HEK293 (cell line): ENCODE data around the gene GALNT6.
A peak's percentile ranks its signal among the peaks of the same experiment; 100 is the strongest.

Source experiments
- GFI1B ChIP-seq: fragments of 450-650 bp; formaldehyde crosslinking; IDR thresholded peaks from 2 replicates; pipeline ENCODE4 v1.5.1; 2016; ENCODE audit warnings: missing biosample characterization, missing genetic modification characterization
- KLF10 ChIP-seq: fragments of 450-650 bp; IDR thresholded peaks from 2 replicates; pipeline ENCODE4 v1.5.1; 2018; ENCODE audit warnings: missing biosample characterization, mild to moderate bottlenecking, missing genetic modification characterization
- MYNN ChIP-seq: fragments of 450-650 bp; formaldehyde crosslinking; IDR thresholded peaks from 2 replicates; pipeline ENCODE4 v1.5.1; 2016; ENCODE audit warnings: missing biosample characterization, missing genetic modification characterization, borderline replicate concordance
- PRDM1 ChIP-seq: fragments of 450-650 bp; formaldehyde crosslinking; IDR thresholded peaks from 2 replicates; pipeline ENCODE4; 2016; ENCODE audit warnings: missing biosample characterization, missing genetic modification characterization
- REPIN1 ChIP-seq: fragments of 450-650 bp; formaldehyde crosslinking; IDR thresholded peaks from 2 replicates; pipeline ENCODE4 v1.5.1; 2017; ENCODE audit warnings: missing biosample characterization, missing genetic modification characterization, low read depth
- SCRT2 ChIP-seq: fragments of 450-650 bp; formaldehyde crosslinking; IDR thresholded peaks from 2 replicates; pipeline ENCODE4 v1.5.1; 2016; ENCODE audit warnings: missing biosample characterization, missing genetic modification characterization
- ZBTB48 ChIP-seq: fragments of 450-650 bp; formaldehyde crosslinking; IDR thresholded peaks from 2 replicates; pipeline ENCODE4 v1.5.1; 2016; ENCODE audit warnings: missing biosample characterization, missing genetic modification characterization
- ZNF174 ChIP-seq: fragments of 450-650 bp; formaldehyde crosslinking; IDR thresholded peaks from 2 replicates; pipeline ENCODE4 v1.5.0; 2017; ENCODE audit warnings: missing biosample characterization, mild to moderate bottlenecking, missing genetic modification characterization
- ZNF214 ChIP-seq: fragments of 450-650 bp; formaldehyde crosslinking; IDR thresholded peaks from 2 replicates; pipeline ENCODE4 v1.5.1; 2017; ENCODE audit warnings: missing biosample characterization, mild to moderate bottlenecking, missing genetic modification characterization, borderline replicate concordance
- ZNF335 ChIP-seq: fragments of 450-650 bp; formaldehyde crosslinking; conservative IDR thresholded peaks from 2 replicates; pipeline ENCODE4 v1.5.1; 2016; ENCODE audit warnings: missing biosample characterization, missing genetic modification characterization
- ZNF350 ChIP-seq: fragments of 450-650 bp; formaldehyde crosslinking; IDR thresholded peaks from 2 replicates; pipeline ENCODE4 v1.5.0; 2017; ENCODE audit warnings: missing biosample characterization, mild to moderate bottlenecking, missing genetic modification characterization
- ZNF544 ChIP-seq: fragments of 450-650 bp; formaldehyde crosslinking; IDR thresholded peaks from 2 replicates; pipeline ENCODE4 v1.5.0; 2017; ENCODE audit warnings: missing biosample characterization, missing genetic modification characterization
- ZNF548 ChIP-seq: fragments of 450-650 bp; formaldehyde crosslinking; IDR thresholded peaks from 2 replicates; pipeline ENCODE4 v1.5.1; 2016; ENCODE audit warnings: missing biosample characterization, missing genetic modification characterization
- ZNF549 ChIP-seq: fragments of 450-650 bp; IDR thresholded peaks from 2 replicates; pipeline ENCODE4 v1.5.1; 2018; ENCODE audit warnings: missing biosample characterization, missing genetic modification characterization, mild to moderate bottlenecking, inconsistent platforms, moderate library complexity
- ZNF571 ChIP-seq: fragments of 450-650 bp; formaldehyde crosslinking; IDR thresholded peaks from 2 replicates; pipeline ENCODE4 v1.5.0; 2017; ENCODE audit warnings: missing biosample characterization, missing genetic modification characterization
- ZNF596 ChIP-seq: fragments of 450-650 bp; IDR thresholded peaks from 2 replicates; pipeline ENCODE4 v1.5.0; 2018; ENCODE audit warnings: missing biosample characterization, mild to moderate bottlenecking, missing genetic modification characterization, moderate library complexity
- ZNF600 ChIP-seq: fragments of 450-650 bp; formaldehyde crosslinking; IDR thresholded peaks from 2 replicates; pipeline ENCODE4 v1.5.1; 2016; ENCODE audit warnings: missing biosample characterization, missing genetic modification characterization
- ZNF624 ChIP-seq: fragments of 450-650 bp; formaldehyde crosslinking; IDR thresholded peaks from 2 replicates; pipeline ENCODE4 v1.5.1; 2017; ENCODE audit warnings: missing biosample characterization, missing genetic modification characterization
- ZNF658 ChIP-seq: fragments of 450-650 bp; formaldehyde crosslinking; IDR thresholded peaks from 2 replicates; pipeline ENCODE4; 2016; ENCODE audit warnings: missing biosample characterization, missing genetic modification characterization
- ZNF664 ChIP-seq: fragments of 450-650 bp; formaldehyde crosslinking; IDR thresholded peaks from 2 replicates; pipeline ENCODE4 v1.5.1; 2016; ENCODE audit warnings: missing biosample characterization, missing genetic modification characterization
- ZNF701 ChIP-seq: fragments of 450-650 bp; formaldehyde crosslinking; IDR thresholded peaks from 2 replicates; pipeline ENCODE4 v1.5.1; 2016; ENCODE audit warnings: missing biosample characterization, missing genetic modification characterization
- ZNF830 ChIP-seq: fragments of 450-650 bp; IDR thresholded peaks from 2 replicates; pipeline ENCODE4 v1.5.0; 2018; ENCODE audit warnings: missing biosample characterization, missing genetic modification characterization, low read depth, mild to moderate bottlenecking, moderate library complexity
- TF ChIP-seq, protein P1 (sequence below): fragments of 450-650 bp; IDR thresholded peaks from 2 replicates; pipeline ENCODE4 v1.5.1; 2018; ENCODE audit warnings: missing biosample characterization, mild to moderate bottlenecking, missing genetic modification characterization
- TF ChIP-seq, protein P2 (sequence below): fragments of 450-650 bp; formaldehyde crosslinking; IDR thresholded peaks from 2 replicates; pipeline ENCODE4 v1.5.1; 2016; ENCODE audit warnings: missing biosample characterization, missing genetic modification characterization
- TF ChIP-seq, protein P3 (sequence below): fragments of 450-650 bp; formaldehyde crosslinking; IDR thresholded peaks from 2 replicates; pipeline ENCODE4 v1.5.1; 2016; ENCODE audit warnings: missing biosample characterization, missing genetic modification characterization
- TF ChIP-seq, protein P4 (sequence below): fragments of 450-650 bp; formaldehyde crosslinking; IDR thresholded peaks from 2 replicates; pipeline ENCODE4 v1.5.1; 2016; ENCODE audit warnings: missing biosample characterization, missing genetic modification characterization
- TF ChIP-seq, protein P5 (sequence below): fragments of 450-650 bp; formaldehyde crosslinking; IDR thresholded peaks from 2 replicates; pipeline ENCODE4 v1.5.1; 2017; ENCODE audit warnings: missing biosample characterization, missing genetic modification characterization
- TF ChIP-seq, protein P6 (sequence below): fragments of 450-650 bp; formaldehyde crosslinking; IDR thresholded peaks from 2 replicates; pipeline ENCODE4 v1.5.1; 2017; ENCODE audit warnings: missing biosample characterization, missing genetic modification characterization
- TF ChIP-seq, protein P7 (sequence below): fragments of 450-650 bp; formaldehyde crosslinking; IDR thresholded peaks from 2 replicates; pipeline ENCODE4 v1.5.1; 2016; ENCODE audit warnings: missing biosample characterization, missing genetic modification characterization

The GALNT6 gene

DNA sequence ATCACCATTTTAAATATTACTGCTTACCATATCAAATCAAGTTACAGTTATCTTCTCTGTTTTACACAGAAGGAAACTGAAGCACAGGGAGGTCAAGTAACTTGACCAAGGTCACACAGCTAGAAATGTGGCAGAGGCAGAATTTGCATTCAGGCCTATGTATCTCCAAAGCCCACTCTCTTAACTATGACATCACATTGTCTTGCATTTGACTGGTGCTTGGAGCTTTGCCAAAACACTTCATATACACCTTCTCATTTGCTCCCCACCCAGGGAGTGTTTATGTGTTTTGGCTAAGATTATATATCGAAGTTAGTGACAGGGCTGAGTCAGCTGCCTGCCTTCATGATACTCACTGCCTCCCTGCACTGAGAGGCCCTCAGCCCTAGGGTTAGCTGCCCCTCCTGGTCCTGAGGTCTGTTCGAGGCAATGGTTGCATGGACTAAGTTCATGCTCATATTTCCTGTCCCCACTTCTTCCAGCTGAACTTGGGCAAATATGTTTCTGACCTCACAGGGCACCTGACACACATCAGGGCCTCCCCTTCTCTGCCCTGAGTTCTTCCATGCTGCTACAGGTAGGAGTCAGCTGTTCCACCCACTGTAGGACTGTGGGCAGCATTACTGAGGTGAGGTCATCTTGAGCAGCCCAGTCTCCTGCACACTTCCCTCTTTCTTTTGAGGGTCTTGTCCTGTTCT, 1.8 kb downstream of the GALNT6 start (continued):
- TF ChIP-seq, protein P1, sequence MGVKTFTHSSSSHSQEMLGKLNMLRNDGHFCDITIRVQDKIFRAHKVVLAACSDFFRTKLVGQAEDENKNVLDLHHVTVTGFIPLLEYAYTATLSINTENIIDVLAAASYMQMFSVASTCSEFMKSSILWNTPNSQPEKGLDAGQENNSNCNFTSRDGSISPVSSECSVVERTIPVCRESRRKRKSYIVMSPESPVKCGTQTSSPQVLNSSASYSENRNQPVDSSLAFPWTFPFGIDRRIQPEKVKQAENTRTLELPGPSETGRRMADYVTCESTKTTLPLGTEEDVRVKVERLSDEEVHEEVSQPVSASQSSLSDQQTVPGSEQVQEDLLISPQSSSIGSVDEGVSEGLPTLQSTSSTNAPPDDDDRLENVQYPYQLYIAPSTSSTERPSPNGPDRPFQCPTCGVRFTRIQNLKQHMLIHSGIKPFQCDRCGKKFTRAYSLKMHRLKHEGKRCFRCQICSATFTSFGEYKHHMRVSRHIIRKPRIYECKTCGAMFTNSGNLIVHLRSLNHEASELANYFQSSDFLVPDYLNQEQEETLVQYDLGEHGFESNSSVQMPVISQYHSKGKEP (tag by site-specific recombination), result peak; percentile 89
- no peak for TF ChIP-seq MYNN (tag by site-specific recombination)
- no peak for TF ChIP-seq ZNF830
- TF ChIP-seq ZNF596 (tag by site-specific recombination), result no peak
- TF ChIP-seq, protein P2, sequence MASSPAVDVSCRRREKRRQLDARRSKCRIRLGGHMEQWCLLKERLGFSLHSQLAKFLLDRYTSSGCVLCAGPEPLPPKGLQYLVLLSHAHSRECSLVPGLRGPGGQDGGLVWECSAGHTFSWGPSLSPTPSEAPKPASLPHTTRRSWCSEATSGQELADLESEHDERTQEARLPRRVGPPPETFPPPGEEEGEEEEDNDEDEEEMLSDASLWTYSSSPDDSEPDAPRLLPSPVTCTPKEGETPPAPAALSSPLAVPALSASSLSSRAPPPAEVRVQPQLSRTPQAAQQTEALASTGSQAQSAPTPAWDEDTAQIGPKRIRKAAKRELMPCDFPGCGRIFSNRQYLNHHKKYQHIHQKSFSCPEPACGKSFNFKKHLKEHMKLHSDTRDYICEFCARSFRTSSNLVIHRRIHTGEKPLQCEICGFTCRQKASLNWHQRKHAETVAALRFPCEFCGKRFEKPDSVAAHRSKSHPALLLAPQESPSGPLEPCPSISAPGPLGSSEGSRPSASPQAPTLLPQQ (tag by site-specific recombination), result peak; percentile 68
- peak; percentile 94 for TF ChIP-seq ZNF335
- TF ChIP-seq, protein P3, sequence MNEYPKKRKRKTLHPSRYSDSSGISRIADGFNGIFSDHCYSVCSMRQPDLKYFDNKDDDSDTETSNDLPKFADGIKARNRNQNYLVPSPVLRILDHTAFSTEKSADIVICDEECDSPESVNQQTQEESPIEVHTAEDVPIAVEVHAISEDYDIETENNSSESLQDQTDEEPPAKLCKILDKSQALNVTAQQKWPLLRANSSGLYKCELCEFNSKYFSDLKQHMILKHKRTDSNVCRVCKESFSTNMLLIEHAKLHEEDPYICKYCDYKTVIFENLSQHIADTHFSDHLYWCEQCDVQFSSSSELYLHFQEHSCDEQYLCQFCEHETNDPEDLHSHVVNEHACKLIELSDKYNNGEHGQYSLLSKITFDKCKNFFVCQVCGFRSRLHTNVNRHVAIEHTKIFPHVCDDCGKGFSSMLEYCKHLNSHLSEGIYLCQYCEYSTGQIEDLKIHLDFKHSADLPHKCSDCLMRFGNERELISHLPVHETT, result peak; percentile 75
- 0 out of 2 replicates have a peak, but pooled peaks have one; percentile 75 for TF ChIP-seq ZBTB48 (tag by site-specific recombination)
- TF ChIP-seq ZNF350 (tag by site-specific recombination), result no peak
- TF ChIP-seq, protein P4, sequence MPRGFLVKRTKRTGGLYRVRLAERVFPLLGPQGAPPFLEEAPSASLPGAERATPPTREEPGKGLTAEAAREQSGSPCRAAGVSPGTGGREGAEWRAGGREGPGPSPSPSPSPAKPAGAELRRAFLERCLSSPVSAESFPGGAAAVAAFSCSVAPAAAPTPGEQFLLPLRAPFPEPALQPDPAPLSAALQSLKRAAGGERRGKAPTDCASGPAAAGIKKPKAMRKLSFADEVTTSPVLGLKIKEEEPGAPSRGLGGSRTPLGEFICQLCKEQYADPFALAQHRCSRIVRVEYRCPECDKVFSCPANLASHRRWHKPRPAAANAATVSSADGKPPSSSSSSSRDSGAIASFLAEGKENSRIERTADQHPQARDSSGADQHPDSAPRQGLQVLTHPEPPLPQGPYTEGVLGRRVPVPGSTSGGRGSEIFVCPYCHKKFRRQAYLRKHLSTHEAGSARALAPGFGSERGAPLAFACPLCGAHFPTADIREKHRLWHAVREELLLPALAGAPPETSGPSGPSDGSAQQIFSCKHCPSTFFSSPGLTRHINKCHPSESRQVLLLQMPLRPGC, result no peak
- TF ChIP-seq ZNF701 (tag by site-specific recombination), result no peak
- no peak for TF ChIP-seq REPIN1
- TF ChIP-seq, protein P5, sequence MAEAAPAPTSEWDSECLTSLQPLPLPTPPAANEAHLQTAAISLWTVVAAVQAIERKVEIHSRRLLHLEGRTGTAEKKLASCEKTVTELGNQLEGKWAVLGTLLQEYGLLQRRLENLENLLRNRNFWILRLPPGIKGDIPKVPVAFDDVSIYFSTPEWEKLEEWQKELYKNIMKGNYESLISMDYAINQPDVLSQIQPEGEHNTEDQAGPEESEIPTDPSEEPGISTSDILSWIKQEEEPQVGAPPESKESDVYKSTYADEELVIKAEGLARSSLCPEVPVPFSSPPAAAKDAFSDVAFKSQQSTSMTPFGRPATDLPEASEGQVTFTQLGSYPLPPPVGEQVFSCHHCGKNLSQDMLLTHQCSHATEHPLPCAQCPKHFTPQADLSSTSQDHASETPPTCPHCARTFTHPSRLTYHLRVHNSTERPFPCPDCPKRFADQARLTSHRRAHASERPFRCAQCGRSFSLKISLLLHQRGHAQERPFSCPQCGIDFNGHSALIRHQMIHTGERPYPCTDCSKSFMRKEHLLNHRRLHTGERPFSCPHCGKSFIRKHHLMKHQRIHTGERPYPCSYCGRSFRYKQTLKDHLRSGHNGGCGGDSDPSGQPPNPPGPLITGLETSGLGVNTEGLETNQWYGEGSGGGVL (tag by site-specific recombination), result no peak; the same call in 1 of the 2 replicates
- TF ChIP-seq ZNF549 (tag by site-specific recombination), result no peak
- TF ChIP-seq, protein P6, sequence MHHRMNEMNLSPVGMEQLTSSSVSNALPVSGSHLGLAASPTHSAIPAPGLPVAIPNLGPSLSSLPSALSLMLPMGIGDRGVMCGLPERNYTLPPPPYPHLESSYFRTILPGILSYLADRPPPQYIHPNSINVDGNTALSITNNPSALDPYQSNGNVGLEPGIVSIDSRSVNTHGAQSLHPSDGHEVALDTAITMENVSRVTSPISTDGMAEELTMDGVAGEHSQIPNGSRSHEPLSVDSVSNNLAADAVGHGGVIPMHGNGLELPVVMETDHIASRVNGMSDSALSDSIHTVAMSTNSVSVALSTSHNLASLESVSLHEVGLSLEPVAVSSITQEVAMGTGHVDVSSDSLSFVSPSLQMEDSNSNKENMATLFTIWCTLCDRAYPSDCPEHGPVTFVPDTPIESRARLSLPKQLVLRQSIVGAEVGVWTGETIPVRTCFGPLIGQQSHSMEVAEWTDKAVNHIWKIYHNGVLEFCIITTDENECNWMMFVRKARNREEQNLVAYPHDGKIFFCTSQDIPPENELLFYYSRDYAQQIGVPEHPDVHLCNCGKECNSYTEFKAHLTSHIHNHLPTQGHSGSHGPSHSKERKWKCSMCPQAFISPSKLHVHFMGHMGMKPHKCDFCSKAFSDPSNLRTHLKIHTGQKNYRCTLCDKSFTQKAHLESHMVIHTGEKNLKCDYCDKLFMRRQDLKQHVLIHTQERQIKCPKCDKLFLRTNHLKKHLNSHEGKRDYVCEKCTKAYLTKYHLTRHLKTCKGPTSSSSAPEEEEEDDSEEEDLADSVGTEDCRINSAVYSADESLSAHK, result no peak
- peak; percentile 22; the same call in 1 of the 2 replicates for TF ChIP-seq GFI1B (tag by site-specific recombination)
- TF ChIP-seq KLF10 (tag by site-specific recombination), result peak; percentile 83
- TF ChIP-seq ZNF600 (tag by site-specific recombination), result peak; percentile 64
- TF ChIP-seq ZNF548 (tag by site-specific recombination), result no peak
- TF ChIP-seq, protein P7, sequence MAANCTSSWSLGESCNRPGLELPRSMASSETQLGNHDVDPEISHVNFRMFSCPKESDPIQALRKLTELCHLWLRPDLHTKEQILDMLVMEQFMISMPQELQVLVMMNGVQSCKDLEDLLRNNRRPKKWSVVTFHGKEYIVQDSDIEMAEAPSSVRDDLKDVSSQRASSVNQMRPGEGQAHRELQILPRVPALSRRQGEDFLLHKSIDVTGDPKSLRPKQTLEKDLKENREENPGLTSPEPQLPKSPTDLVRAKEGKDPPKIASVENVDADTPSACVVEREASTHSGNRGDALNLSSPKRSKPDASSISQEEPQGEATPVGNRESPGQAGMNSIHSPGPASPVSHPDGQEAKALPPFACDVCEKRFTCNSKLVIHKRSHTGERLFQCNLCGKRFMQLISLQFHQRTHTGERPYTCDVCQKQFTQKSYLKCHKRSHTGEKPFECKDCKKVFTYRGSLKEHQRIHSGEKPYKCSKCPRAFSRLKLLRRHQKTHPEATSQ (tag by site-specific recombination), result no peak
- no peak for TF ChIP-seq ZNF544 (tag by site-specific recombination)
- TF ChIP-seq ZNF571 (tag by site-specific recombination), result no peak
- no peak for TF ChIP-seq PRDM1 (tag by site-specific recombination)
- TF ChIP-seq ZNF658 (tag by site-specific recombination), result no peak
- no peak for TF ChIP-seq ZNF214
- TF ChIP-seq ZNF664, result no peak
- no peak for TF ChIP-seq SCRT2 (tag by site-specific recombination)
- no peak for TF ChIP-seq ZNF174 (tag by site-specific recombination)
- TF ChIP-seq ZNF624, result no peak
